ENCODE measurements around the gene MPL.

- TF ChIP-seq CTCF (IDR thresholded peaks at IDR 0.05; ENCODE audit: insufficient read depth, low read length, poor library complexity, severe bottlenecking): no peak
- no peak for TF ChIP-seq EZH2phosphoT487 (conservative IDR thresholded peaks at IDR 0.05; ENCODE audit: low read length)
These were observed 15.3 kb downstream of the MPL start for GRCh38 chr1:43352881-43353280.

All from SU-DHL-6 (cell line).